Cardiac fibroblast (primary cell): ENCODE data around the gene ATG14.
"Not testable (repeated sequence)": the region's sequence is repeated elsewhere in the genome, so short reads cannot be mapped to it uniquely, and the experiment has no call there.

Experiments
- DNase-seq, 2 donors: peaks; one replicate each; pipeline versions ENCODE4 v3.0.0 to v3.0.0-alpha.2; 2010; ENCODE audit warnings: low read depth in 2 of 2
- H3K4me3 ChIP-seq, 2 donors: replicated peaks in 1 of 2; 1 replicate in 1 of 2; 2 replicates in 1 of 2; pipeline ENCODE4 v1.5.1; 2011; ENCODE audit warnings: low read depth in 2 of 2, low read length in 2 of 2, mild to moderate bottlenecking in 2 of 2, moderate library complexity in 1 of 2
- TF ChIP-seq, protein P1 (sequence below): IDR thresholded peaks from one replicate; pipeline ENCODE4 v1.5.1; 2011; ENCODE audit warnings: low read depth, mild to moderate bottlenecking, low read length, inconsistent platforms

ATG14 gene

DNA sequence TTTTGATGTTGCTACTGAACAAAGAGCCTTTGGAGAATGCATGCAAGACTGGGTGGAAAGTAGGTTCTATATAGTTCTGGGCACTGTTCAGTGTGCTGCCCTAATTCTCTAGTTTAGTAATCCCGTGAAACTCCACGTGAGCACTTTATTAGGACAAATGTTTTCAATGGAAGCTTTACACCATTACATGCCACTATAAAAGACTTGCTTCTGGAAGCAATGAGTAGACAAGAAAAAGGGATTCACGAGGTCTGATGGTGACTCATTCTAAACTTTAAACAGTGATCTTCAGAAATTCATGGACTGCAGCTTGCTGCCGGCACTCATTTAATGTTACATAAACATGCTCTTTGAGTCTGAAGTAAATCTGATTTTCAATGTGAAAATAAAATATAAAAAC is 22.3 kb downstream of the ATG14 start:
- TF ChIP-seq, protein P1, sequence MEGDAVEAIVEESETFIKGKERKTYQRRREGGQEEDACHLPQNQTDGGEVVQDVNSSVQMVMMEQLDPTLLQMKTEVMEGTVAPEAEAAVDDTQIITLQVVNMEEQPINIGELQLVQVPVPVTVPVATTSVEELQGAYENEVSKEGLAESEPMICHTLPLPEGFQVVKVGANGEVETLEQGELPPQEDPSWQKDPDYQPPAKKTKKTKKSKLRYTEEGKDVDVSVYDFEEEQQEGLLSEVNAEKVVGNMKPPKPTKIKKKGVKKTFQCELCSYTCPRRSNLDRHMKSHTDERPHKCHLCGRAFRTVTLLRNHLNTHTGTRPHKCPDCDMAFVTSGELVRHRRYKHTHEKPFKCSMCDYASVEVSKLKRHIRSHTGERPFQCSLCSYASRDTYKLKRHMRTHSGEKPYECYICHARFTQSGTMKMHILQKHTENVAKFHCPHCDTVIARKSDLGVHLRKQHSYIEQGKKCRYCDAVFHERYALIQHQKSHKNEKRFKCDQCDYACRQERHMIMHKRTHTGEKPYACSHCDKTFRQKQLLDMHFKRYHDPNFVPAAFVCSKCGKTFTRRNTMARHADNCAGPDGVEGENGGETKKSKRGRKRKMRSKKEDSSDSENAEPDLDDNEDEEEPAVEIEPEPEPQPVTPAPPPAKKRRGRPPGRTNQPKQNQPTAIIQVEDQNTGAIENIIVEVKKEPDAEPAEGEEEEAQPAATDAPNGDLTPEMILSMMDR: no peak
- H3K4me3 ChIP-seq: no peak overlapping the region
- peak in 1 of 2 donors; percentile 55 for DNase-seq

DNA sequence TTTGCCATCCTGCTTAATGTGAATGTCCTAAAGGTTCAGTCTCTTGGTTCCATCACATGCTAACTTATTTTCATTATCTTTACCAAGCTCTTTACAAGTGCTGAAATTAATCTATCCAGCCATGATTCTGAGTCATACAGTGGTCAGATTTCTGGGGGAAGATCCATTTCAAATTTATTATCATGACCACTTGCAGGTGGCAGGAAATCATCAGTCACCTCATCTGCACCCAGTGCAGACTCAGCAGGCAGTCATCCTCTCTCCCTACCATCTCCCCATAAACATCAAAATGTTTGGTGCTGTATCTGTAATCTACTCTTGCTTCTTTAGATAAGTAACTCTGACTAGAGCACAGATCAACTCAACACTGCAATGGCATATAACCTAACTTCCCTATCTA is 23.5 kb downstream of the ATG14 start:
- peak in 1 of 2 donors; percentile 21 for DNase-seq
- H3K4me3 ChIP-seq: no peak overlapping the region
- TF ChIP-seq, protein P1: no peak

DNA sequence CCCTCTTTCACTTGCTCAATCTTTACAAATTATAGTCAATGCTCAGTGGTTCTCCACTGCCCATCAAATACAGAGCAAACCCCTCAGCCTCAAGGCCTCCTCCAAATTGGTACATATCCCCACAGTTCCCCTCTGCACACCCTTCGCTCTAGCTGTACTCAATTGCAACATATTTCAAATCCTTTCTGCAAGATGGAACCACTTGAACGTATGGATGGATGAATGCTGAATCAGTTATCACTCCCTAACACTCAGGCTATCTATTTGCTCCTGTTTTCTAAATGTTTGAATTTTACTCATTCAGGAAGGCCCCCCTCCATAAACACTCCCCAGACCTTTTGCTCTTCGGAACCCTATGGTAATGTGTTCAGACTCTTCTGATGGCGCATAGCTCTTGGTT is 24.5 kb downstream of the ATG14 start:
- DNase-seq: no peak
- TF ChIP-seq, protein P1: no peak

DNA sequence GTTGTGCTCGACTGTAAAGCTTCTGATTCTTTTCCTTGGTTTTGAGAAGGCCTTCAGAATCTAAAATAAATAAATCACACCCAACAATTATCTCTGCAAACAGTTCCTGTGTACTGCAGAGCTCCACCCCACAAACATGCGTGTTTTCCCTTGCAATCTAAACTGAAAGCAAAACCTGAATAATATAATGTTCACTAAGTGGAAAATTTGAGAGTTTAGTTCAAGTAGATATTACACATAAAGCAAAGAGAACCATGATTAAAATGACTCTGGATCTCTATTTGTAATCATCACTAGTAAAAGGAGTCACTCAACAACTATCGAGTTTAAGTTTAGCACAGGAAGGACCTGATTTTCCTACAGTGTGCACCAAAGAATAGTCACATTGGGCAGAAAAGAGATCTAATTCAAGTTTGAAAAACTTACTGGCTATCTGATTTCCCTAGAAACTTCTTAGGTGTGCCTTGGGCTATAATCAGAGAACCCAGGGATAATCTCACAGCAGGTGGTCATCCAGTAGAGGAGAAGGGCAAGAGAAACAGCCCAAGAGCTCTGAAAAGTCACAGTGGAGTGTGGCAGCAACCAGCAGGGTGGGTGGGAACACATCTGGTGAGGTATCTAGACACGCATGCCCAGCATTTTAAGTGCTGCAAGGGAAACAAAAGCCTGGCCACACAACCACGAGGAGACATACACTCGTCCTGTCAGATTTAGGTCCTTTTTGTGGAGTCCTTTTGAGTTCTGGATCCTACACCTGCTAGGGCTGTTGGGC is 25.4 kb downstream of the ATG14 start:
- TF ChIP-seq, protein P1: no peak
- DNase-seq: no peak
- H3K4me3 ChIP-seq: no peak overlapping the region

More for the DNA sequence above, 24.5 kb downstream of the ATG14 start:
- no peak overlapping the region for H3K4me3 ChIP-seq

DNA sequence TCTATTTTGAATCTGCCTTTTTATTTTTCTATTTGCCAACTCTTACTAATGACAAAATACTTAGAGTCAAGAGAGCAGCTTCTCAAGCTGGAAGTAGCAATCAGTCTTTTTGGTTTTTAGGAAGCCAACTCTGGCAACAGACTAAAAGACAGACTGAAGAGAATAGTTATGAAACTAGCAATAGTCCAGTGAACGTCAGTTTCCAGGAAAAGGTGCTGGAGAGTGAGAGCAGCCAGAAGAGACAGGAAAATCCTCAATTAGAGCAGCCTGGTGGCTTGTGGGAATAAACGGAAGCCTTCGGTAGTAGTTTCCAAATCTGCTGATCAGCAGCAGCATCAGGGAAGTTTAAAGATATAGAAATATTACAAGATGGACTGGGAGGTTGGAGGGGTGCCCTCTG is 27.1 kb downstream of the ATG14 start:
- no peak for DNase-seq
- H3K4me3 ChIP-seq: no peak overlapping the region
- TF ChIP-seq, protein P1: no peak

DNA sequence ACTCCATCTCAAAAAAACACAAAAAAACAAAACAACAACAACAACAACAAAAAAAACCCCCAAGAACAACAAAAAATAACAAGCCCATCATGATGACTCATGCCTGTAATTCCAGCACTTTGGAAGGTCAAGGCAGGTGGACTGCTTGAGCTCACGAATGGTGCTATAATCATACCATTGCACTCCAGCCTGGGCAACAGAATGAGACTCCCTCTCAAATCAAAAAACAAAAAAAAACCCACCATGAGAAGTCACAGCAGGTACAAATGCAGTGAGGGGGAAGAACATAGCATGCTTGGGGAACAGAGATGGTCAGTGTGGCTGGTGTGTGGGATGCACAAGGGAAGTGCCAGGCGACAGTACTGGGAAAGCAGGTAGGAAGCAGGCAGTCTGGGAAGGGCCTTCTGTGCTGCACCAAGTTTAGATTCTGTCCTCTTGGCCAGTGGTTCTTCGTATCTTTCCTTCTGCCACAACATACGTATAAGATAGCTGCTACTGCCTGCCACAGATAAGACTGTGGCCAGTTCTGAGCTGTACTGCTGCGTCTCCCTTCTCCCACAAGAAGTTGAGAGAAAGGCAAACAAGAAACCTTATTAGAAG is 28.0 kb downstream of the ATG14 start:
- H3K4me3 ChIP-seq: no peak overlapping the region
- TF ChIP-seq, protein P1: no peak
- DNase-seq: peak in 1 of 2 donors; percentile 19

DNA sequence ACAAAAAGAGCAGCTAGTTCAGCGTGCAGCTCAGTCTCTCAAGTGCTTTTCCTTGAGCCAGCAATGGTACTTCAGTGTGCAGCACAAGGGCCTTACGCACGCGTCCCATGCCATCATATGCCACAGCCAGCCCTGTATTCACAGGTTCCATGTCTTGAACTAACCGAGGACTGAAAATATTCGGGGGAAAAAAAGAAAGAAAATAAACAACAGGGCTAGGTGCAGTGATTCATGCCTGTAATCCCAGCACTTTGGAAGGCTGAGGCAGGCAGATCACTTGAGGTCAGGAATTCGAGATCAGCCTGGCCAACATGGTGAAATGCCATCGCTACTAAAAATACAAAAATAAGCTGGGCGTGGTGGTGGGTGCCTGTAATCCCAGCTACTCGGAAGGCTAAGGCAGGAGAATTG is 28.6 kb downstream of the ATG14 start:
- not testable (repeated sequence) for DNase-seq, H3K4me3 ChIP-seq
